ENCODE results near the gene NDE1.
"Not testable (repeated sequence)": the region's sequence is repeated elsewhere in the genome, so short reads cannot be mapped to it uniquely, and the experiment has no call there.

The NDE1 gene

GRCh38 chr16:15701975-15702970 is 52.2 kb downstream of the NDE1 start:
- DNase-seq: no peak

DNA sequence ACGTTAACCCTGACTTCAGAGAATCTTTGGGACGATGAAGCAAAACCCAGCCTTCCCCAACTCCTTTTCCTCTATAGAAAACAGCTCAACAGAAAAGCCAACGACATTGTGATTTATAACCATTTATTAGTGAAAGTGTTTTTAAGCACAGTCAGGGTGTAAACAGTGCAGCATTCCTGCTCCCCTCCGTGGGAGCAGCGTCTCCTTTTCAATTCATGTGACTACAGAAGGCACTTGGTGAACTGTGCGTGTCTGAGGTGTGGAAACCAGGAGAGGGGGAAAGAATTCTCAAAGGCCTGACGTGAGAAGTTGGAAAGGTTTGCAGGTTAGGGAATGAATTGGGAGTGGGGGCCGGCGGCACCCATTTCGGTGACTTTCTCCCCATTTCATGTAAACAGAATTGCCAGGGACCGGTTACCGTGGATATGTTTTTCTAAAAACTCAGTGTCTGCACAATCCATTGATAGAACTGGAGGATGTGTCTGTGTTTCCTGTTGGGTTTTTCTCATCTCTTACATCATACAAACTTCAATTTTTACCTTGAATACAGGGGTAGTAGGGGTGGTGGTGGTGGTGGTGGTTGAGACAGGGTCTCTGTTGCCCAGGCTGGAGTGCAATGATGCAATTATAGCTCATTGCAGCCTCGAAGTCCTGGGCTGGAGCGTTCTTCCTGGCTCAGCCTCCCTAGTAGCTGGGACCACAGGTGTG is 53.1 kb downstream of the NDE1 start:
- DNase-seq: no peak

DNA sequence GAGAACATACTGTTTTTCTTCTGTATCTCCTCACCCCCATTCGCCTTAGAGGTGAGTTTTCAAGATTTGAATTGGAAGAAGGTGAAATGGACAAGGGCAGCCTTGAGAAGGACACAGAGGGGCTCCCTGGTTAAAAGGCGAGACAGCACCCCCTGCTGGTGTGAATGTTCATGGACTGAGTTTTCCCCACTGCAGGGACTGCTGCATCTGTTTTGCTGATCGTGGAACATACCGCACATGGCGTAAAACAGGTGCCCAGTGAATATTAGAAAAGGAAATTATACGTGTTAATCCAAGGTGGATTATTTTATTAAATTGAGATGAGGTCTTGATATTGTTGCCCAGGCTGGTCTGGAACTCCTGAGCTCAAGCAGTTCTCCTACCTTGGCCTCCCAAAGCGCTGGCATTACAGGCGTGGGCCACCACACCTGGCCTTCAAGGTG is 54.5 kb downstream of the NDE1 start:
- DNase-seq: no peak

DNA sequence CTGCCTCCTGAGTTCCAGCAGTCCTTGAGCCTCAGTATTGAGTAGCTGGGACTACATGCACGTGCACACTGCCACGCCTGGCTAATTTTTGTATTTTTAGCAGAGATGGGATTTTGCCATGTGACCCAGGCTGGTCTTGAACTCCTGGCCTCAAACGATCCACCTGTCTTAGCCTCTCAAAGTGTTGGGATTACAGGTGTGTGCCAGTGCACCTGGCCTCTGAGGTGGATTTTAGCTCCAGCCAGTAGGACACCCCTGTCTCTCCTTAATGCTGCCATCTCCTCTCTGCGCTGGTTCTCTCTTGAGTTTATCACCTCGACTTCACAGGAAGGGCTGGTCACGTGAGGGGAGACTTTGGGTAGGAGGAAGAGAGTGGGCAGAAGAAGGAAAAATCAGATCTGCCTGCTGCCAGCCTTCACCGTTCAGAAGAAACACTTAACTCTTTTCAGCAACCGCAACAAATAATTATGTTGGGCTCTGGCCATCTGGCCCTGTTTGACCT is 55.1 kb downstream of the NDE1 start:
- DNase-seq: no peak

DNA sequence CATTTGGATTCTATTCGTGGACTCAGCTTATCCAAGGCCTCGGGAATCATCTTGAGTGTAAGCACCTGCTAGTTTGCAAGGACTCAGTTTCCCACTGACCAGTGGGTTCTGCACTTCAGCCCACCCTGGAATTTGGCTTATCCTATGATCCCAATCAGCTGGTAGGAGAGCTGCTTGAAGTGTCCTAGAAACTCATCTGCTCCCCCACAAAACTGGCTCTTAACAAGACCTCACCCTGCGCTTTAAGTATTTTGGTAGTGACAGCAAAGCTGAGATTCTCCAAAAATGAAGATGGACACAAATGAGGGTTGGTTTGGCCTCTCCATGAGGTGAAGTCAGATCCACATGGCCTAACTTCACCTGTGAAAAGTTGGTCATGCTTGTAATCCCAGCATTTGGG is 57.3 kb downstream of the NDE1 start:
- no peak for DNase-seq

DNA sequence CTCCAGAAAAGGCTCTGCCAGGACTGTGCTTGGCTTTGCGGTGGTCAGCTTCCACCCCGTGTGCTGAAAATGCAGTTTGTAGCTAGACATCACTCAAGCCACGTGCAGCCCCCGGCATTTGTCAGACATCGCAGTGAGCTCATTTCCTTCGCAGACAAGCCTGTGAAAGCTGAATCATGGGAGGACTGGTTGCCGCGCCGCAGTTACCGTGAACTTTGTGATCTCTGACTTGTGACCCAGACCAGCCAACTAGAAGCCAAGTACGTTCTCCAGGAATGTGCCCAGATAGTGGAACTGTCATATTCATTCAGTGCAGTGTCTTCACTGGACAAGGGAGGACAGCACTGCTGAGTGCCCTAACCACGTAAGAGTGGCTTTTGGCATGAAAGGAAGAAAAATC is 58.1 kb downstream of the NDE1 start:
- DNase-seq: no peak

DNA sequence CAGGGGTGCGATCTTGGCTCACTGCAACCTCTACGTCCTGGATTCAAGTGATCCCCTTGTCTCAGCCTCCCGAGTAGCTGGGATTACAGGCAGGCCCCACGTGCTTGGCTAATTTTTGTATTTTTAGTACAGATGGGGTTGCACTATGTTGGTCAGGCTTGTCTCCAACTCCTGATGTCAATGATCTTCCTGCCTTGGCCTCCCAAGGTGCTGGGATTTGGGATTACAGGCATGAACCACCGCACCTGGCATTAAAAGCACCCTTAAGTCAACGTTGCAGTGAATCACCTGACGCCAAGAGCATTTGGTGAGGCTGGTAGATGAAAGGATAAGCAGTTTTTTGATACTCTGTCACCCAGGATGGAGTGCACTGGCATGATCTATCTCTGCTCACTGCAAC is 59.0 kb downstream of the NDE1 start:
- DNase-seq: no peak

DNA sequence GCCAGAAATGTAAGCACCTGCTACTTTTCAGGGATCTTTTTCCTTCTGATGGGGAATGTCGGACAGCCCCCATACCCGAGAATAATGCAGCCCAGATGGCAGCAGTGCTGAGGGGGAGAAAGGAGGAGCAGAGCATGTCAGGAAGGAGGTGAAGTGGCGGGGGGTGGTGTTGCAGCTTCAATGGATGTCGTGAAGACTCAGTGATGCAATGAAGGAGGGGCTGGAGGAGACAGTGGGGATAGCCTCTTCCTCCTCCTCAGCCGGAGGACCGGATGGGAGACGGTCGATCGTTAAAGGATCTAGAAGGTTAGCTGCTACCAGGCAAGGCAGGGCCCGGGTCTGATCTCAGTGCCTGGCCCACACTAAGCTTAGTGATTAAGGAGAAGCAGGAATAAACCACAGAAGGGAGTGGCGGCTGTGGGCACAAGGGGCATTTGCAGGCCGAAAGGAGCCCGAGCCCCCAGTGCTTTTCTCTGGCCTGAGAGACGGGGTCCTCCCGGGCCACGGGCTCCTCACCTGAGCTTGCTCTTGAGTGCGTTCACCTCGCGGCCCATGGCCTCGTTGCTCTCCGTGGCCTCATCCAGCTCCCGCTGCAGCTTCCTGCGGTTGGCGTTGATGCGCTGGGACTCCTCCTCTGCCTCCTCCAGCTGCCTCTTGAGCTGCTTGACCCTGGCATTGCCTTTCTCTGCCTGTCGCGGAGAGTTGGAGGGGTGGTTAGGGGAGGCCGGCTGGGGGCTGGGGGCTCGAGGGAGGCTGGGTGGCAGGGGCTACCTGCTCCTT is 64.5 kb downstream of the NDE1 start:
- DNase-seq: no peak

- no peak for DNase-seq
Measured at GRCh38 chr16:15715221-15715620, 65.2 kb downstream of the NDE1 start.

- no peak for DNase-seq
Measured at GRCh38 chr16:15716694-15717447, 66.8 kb downstream of the NDE1 start.

DNA sequence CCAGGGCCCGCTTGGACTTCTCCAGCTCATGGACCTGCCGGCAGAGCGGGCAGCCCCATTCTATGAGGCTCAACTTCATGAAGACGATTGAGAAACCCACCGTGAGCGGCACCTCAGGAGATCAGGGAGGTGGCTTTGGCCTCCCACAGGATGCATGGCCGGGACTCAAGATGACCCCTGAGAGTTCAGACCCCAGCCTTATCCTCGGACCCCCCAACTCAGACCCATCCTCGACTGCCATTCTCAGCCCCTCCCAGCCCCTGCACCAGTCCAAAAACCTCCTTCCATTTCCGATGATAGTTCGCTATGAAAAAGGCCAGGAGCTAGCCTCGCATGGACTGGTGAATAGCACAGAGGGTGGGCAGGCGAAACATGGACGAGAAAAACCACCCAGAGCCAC is 71.0 kb downstream of the NDE1 start:
- DNase-seq: no peak

- DNase-seq: no peak
Measured at GRCh38 chr16:15723808-15724207, 73.8 kb downstream of the NDE1 start.

DNA sequence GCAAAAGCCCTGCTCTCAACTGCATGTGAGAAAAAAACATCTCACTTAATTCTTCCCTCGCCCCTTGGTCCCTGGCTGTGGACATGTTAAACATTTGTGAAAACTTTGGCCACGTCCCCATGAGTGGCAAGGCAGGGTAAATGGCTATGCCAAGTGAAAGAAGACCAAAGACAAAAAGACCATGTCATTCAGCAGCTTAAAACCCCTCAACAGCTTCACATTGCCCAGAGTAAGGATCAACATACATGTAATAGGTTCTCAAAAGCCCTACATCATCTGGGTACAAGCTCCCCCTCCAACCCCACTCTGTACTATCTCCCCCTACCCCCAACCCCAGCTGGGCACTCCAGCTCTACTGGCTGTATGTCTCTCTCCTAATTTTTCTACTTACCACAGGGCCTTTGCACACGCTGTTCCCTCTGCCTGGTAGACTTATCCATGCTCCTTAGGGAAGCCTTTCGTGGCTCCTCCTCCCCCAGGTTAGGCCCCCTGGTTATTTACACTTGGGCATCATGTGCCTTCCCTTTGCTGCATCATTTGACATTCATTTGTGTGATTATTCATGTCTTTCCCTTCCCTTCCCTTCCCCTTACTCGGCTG is 75.7 kb downstream of the NDE1 start:
- DNase-seq: no peak

- DNase-seq: no peak
Measured at GRCh38 chr16:15726715-15727114, 76.7 kb downstream of the NDE1 start.

- not testable (repeated sequence) for DNase-seq
Measured at GRCh38 chr16:15727697-15728096, 77.7 kb downstream of the NDE1 start.

DNA sequence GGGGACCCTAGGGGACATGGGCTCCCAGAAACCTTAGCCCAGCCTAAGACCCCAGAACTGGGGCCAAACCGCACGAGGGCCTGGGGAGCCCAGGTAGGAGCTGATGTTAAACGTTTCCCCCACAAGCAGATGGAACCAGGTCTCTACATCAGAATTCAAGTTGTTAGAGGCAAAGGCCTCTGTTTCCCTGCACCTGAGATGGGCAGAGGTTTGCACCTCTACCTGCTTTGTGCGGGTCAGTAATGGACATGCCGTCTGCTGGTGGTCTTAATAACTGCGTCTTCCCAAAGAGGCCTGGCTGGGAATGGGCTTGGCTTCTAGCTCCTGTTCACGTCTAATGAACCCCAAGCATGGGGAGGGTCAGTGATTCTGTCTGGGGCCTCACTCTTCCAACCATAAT is 79.1 kb downstream of the NDE1 start:
- no peak for DNase-seq

DNA sequence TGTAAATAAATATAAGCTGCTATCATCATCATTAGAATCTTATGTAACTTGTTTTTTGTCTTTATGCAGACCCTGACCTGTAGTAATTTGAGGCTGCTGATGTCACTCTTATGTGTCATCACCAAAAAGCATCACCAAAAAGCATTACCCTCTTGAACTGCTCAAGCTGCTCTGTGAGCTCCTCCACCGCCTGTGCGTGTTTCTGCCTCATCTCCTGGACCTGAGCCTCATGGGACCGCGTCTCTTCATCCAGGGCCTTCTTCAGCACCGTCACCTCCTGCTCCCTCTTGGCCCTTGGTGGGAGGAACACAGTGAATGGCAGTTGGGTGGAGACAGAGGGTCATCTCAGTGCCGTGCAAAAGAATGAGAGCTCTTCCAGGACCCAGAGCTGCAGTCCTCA is 82.4 kb downstream of the NDE1 start:
- no peak for DNase-seq

GRCh38 chr16:15735610-15736009 is 85.6 kb downstream of the NDE1 start:
- no peak for DNase-seq

GRCh38 chr16:15736529-15736928 is 86.5 kb downstream of the NDE1 start:
- DNase-seq: no peak

GRCh38 chr16:15737140-15737644 is 87.1 kb downstream of the NDE1 start:
- no peak for DNase-seq

- no peak for DNase-seq
Measured at GRCh38 chr16:15739464-15739863, 89.4 kb downstream of the NDE1 start.

DNA sequence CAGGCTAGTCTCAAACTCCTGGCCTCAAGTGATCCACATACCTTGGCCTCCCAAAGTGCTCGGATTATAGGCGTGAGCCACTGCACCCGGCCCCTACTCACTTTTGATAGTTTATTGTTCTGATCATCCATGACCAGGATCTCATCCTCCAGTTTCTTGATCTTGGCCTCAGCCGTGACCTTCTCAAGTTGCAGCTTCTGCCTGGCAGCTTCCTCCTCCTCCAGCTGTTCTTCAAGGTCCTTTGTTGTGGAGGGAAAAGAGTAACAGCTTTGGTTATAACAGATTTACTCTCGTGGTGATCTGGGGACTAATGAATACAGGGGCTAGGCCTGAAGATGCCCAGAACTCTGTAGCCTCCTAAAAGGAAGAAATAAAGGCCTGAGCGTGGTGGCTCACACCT is 89.9 kb downstream of the NDE1 start:
- DNase-seq: no peak

Data from NCI-H524 treated with DMSO at 0.1 percent for 48 hours (cell line).